Ishikawa (cell line): ENCODE data around the gene STRIP1.

Experiments used
- CEBPB ChIP-seq: IDR thresholded peaks from 2 replicates; pipeline ENCODE4 v1.6.1; 2012
- CREB1 ChIP-seq: IDR thresholded peaks from 2 replicates; pipeline ENCODE4 v1.6.1; 2012; ENCODE audit warnings: low read depth
- EGR1 ChIP-seq: IDR thresholded peaks from 2 replicates; pipeline ENCODE4 v1.6.1; 2012
- EP300 ChIP-seq: IDR thresholded peaks from 2 replicates; pipeline ENCODE4 v1.6.1; 2012; ENCODE audit warnings: borderline replicate concordance
- FOXM1 ChIP-seq: IDR thresholded peaks from 2 replicates; pipeline ENCODE4 v1.6.1; 2012; ENCODE audit warnings: low read depth, borderline replicate concordance
- MAX ChIP-seq: IDR thresholded peaks from 2 replicates; pipeline ENCODE4 v1.6.1; 2012
- NFIC ChIP-seq: IDR thresholded peaks from 2 replicates; pipeline ENCODE4 v1.6.1; 2012
- RAD21 ChIP-seq: IDR thresholded peaks from 2 replicates; pipeline ENCODE4 v1.6.1; 2012; ENCODE audit warnings: low read depth
- REST ChIP-seq: IDR thresholded peaks from 2 replicates; pipeline ENCODE4 v1.6.1; 2012; ENCODE audit warnings: low read depth, mild to moderate bottlenecking
- TAF1 ChIP-seq: IDR thresholded peaks from 2 replicates; pipeline ENCODE4 v1.6.1; 2012; ENCODE audit warnings: low read depth, mild to moderate bottlenecking
- TCF12 ChIP-seq: IDR thresholded peaks from 2 replicates; pipeline ENCODE4 v1.6.1; 2012; ENCODE audit warnings: low read depth
- TEAD4 ChIP-seq: IDR thresholded peaks from 2 replicates; pipeline ENCODE4 v1.6.1; 2012
- USF1 ChIP-seq: IDR thresholded peaks from 2 replicates; pipeline ENCODE4 v1.6.1; 2012
- YY1 ChIP-seq: IDR thresholded peaks from 2 replicates; pipeline ENCODE4 v1.6.1; 2012; ENCODE audit warnings: low read depth
- ZBTB7A ChIP-seq: IDR thresholded peaks from 2 replicates; pipeline ENCODE4 v1.6.1; 2012; ENCODE audit warnings: low read depth

STRIP1 gene

GRCh38 chr1:109997867-109998229 lies 36.6 kb upstream of the STRIP1 start:
- TF ChIP-seq TCF12 (no peak), CREB1 (no peak), CEBPB (no peak), NFIC (no peak), TEAD4 (no peak), REST (no peak), RAD21 (no peak), MAX (no peak), YY1 (no peak), ZBTB7A (no peak), EGR1 (no peak), USF1 (no peak), EP300 (no peak), TAF1 (no peak), FOXM1 (no peak)

GRCh38 chr1:110002695-110003094 lies 31.7 kb upstream of the STRIP1 start:
- TF ChIP-seq RAD21 (no peak), REST (no peak), TAF1 (no peak), MAX (no peak), CEBPB (no peak), FOXM1 (no peak), EGR1 (no peak), ZBTB7A (no peak)

- TF ChIP-seq FOXM1 (no peak; the same call in 1 of the 2 replicates), YY1 (no peak), EGR1 (no peak), CREB1 (no peak), ZBTB7A (peak; percentile 41; the same call in 1 of the 2 replicates), NFIC (peak; percentile 72), RAD21 (no peak), TEAD4 (peak; percentile 28; the same call in 1 of the 2 replicates), REST (no peak), EP300 (peak; percentile 74), CEBPB (peak; percentile 95), MAX (no peak), TAF1 (no peak), TCF12 (peak; percentile 68; the same call in 1 of the 2 replicates), USF1 (no peak)
These were observed 30.5 kb upstream of the STRIP1 start for GRCh38 chr1:110003747-110004428.

- TF ChIP-seq NFIC: peak; percentile 93
- TF ChIP-seq ZBTB7A: no peak
- no peak for TF ChIP-seq YY1
- TF ChIP-seq CREB1: no peak
- 0 out of 2 replicates have a peak, but pooled peaks have one; percentile 23 for TF ChIP-seq MAX
- TF ChIP-seq EGR1: no peak
- no peak for TF ChIP-seq USF1
These were observed 29.8 kb upstream of the STRIP1 start for GRCh38 chr1:110004583-110004982.
